ENCODE measurements around the gene BMPR1A.
"Not testable (repeated sequence)": the region's sequence is repeated elsewhere in the genome, so short reads cannot be mapped to it uniquely, and the experiment has no call there.

The BMPR1A gene

DNA sequence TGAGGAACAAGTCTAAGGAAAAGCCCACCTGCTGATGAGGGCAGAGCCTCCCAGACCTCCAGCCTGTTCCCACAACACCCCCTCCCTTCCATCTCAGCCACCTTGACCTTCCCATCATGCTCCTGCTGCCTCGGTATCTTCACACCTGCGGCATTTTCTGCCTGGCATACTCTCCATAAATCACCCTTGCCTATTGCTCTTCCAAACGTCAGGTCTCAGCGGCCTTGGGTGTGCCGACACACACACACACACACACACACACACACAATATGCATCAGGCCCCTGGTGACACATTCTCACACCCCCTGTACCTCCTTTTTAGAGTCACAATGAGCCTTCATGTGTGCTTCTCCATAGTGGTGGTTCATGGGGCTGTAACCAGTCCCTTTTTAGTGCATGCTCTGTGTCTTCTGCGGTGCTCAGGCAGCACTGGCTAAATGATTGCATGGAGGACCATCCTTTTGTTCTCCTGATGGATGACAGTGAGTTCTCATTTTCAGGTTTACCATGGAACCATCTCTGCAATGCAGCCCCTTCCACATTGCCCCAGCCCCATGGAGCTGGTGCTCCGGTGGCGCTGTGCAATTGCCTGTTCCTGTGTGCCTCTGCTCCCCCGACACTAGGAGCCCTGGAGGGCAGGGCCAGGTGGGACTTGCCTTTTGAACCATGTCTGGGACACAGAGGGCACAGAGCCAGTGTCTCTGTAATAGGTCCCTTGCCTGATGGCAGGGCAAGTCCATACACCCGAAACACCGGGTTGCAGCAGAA is 216.4 kb downstream of the BMPR1A start:
- DNase-seq (ENCODE audit: low read depth, low spot score): no peak
- H3K27ac ChIP-seq: peak overlapping the region; percentile 97

GRCh38 chr10:86974484-86974883 is 218.1 kb downstream of the BMPR1A start:
- no peak for DNase-seq (ENCODE audit: low read depth, low spot score)

DNA sequence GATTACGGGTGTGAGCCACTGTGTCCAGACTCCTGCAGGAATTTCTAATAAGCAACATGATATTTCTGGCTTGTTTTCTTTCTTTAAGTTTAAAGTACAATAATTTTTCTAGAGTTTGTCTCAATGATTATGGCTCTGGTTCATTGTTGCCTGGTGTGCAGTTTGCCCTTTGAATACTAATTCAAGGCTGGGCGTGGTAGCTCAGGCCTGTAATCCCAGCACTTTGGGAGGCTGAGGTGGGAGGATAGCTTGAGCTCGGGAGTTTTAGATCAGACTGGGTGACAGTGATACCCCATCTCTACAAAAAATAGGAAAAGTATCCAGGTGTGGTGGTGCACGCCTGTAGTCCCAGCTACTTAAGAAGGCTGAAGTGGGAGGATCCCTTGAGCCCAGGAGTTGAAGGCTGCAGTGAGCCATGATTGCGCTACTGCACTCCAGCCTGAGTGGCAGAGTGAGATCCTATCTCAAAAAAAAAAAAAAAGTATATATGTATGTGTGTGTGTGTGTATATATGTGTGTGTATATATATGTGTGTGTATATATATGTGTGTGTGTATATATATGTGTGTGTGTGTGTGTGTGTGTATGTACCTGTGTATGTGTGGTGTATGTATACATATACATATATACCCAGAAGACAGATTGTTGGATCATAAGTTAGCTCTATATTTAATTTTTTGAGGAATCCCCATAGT is 220.1 kb downstream of the BMPR1A start:
- H3K27ac ChIP-seq: no peak overlapping the region
- DNase-seq (ENCODE audit: low read depth, low spot score): no peak

More at GRCh38 chr10:86974484-86974883, 218.1 kb downstream of the BMPR1A start:
- peak overlapping the region; percentile 28 for H3K27ac ChIP-seq

DNA sequence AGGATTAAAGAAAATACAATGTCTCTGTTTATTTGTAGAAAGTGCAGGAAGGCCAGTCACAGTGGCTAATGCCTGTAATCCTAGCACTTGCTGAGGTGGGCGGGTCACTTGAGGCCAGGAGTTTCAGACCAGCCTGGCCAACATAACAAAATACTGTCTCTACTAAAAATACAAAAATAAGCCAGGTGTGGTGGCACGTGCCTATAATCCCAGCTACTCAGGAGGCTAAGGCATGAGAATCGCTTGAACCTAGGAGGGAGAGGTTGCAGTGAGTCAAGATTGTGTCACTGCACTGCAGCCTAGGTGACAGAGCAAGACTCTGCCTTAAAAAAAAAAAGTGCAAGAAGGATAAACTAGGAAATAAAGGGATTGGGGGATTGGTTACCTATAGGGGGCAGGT is 222.0 kb downstream of the BMPR1A start:
- DNase-seq (ENCODE audit: low read depth, low spot score): not testable (repeated sequence)
- peak overlapping the region; percentile 20 for H3K27ac ChIP-seq

DNA sequence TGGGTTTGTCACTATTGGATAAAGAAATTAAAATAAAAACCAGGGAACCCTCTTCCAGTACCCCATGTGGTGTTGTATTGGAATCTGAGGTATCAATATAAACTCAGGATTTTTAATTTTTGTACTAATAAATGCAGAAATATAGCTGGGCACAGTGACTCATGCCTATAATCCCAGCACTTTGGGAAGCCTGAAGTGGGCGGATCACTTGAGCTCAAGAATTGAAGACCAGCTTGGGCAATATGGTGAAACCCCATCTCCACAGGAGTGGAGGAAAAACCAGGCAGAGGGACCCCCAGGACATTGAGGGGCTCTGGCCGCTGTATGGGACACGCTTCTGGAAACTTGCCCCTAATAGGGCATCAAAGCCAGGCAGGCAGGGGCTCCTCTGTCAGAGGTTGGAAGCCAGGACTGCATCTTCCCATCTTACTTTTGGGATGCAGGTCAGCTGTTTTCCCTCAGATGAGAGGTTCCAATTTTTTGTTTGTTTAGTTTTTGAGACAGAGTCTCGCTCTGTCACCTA is 222.9 kb downstream of the BMPR1A start:
- no peak for DNase-seq (ENCODE audit: low read depth, low spot score)
- peak overlapping the region; percentile 20 for H3K27ac ChIP-seq

GRCh38 chr10:86979977-86980448 is 223.6 kb downstream of the BMPR1A start:
- no peak overlapping the region for H3K27ac ChIP-seq
- DNase-seq (ENCODE audit: low read depth, low spot score): no peak

DNA sequence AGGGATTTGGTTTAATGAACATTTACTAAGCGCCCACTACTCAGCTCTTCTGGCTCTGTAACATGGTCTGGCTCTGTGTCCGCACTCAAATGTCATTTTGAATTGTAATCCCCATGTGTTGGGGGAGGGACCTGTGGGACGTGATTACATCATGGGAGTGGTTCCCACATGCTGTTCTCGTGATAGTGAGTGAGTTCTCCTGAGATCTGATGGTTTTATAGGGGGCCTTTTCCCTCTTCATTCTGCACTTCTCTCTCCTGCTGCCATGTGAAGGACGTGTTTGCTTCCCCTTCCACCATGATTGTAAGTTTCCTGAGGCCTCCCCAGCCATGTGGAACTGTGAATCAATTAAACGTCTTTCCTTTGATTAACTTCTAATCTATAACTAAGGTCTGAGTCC is 224.6 kb downstream of the BMPR1A start:
- not testable (repeated sequence) for DNase-seq (ENCODE audit: low read depth, low spot score); H3K27ac ChIP-seq

DNA sequence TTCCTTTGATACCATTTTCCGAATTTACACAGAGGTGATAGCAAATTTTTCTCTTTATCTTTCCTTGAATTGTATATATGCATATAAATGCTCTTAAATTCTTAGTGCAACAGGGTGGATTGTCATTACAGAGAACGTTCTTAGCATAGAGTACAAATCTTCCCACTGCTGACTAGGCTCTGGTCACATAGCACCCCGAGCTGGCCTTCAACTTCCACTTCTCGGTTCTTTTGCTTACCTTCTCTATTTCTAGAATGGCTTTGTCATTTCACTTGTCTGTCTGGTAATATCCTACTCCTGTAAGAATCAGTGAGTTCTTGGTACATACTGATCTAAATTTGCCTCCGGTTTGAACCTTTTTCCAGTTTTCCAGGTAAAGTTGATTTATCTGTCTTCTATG is 225.3 kb downstream of the BMPR1A start:
- no peak overlapping the region for H3K27ac ChIP-seq
- DNase-seq (ENCODE audit: low read depth, low spot score): no peak
